K562 (cell line): ENCODE data around the gene TMOD2. TPM values are rescaled to one million over a fixed set of nuclear protein-coding genes. Genes with fewer than 3 reads are reported as not detected.

Experiments
- BRF1 ChIP-seq: IDR thresholded peaks from 3 replicates; pipeline ENCODE4 v1.6.1; 2011; ENCODE audit warnings: borderline replicate concordance, mild to moderate bottlenecking; ENCODE audit not compliant: insufficient read length; ENCODE audit errors: extremely low read depth
- CBX2 ChIP-seq: fragments of 200-600 bp; sonication (generic); IDR thresholded peaks from one replicate; pipeline ENCODE4 v1.6.1; 2012; ENCODE audit warnings: mild to moderate bottlenecking, low read length, inconsistent platforms; ENCODE audit not compliant: insufficient read depth, poor library complexity, severe bottlenecking
- CCNT2 ChIP-seq: IDR thresholded peaks from 2 replicates; pipeline ENCODE4 v1.6.1; 2011; ENCODE audit warnings: borderline replicate concordance, low read depth, mild to moderate bottlenecking, moderate library complexity, mixed read lengths, low read length; ENCODE audit not compliant: insufficient read length; ENCODE audit errors: extremely low read depth
- CTCFL ChIP-seq: IDR thresholded peaks from 2 replicates; pipeline ENCODE4 v1.6.1; 2011; ENCODE audit warnings: borderline replicate concordance, low read depth, mild to moderate bottlenecking, moderate library complexity, low read length; ENCODE audit not compliant: insufficient read depth, poor library complexity, severe bottlenecking
- GABPA ChIP-seq: fragments of 200-800 bp; sonication (Bioruptor generic); conservative IDR thresholded peaks from 2 replicates; pipeline ENCODE4 v1.6.1; 2016; ENCODE audit warnings: low read depth, missing genetic modification characterization, missing compliant biosample characterization
- HOXB6 ChIP-seq: fragments of 250-450 bp; sonication (Bioruptor Pico); IDR thresholded peaks from 2 replicates; pipeline ENCODE4 v1.5.1; 2022; ENCODE audit warnings: mild to moderate bottlenecking, borderline replicate concordance
- KLF10 ChIP-seq: fragments of 250-450 bp; sonication (Bioruptor Pico); IDR thresholded peaks from 2 replicates; pipeline ENCODE4 v1.6.1; 2021; ENCODE audit warnings: matching md5 sums
- MAFG ChIP-seq: fragments of 450-650 bp; conservative IDR thresholded peaks from 2 replicates; pipeline ENCODE4 v1.6.1; 2016; ENCODE audit warnings: missing genetic modification characterization, missing compliant biosample characterization
- MNT ChIP-seq, 2 experiments: fragments of 450-650 bp; conservative IDR thresholded peaks; 2 replicates each; pipeline ENCODE4 v1.6.1; 2017; ENCODE audit warnings: mild to moderate bottlenecking in 2 of 2, moderate library complexity in 2 of 2
- MTA3 ChIP-seq: fragments of 450-650 bp; formaldehyde crosslinking; IDR thresholded peaks from 2 replicates; pipeline ENCODE4 v1.6.1; 2017; ENCODE audit warnings: mild to moderate bottlenecking, borderline replicate concordance
- MYBL2 ChIP-seq, 2 experiments: fragments of 450-650 bp in 1 of 2; sonication (generic) in 1 of 2; formaldehyde crosslinking in 1 of 2; IDR thresholded peaks; 2 replicates each; pipeline versions ENCODE4 v1.6.1 to v1.8.1; 2017 to 2022; ENCODE audit warnings: borderline replicate concordance in 1 of 2, inconsistent platforms in 1 of 2, low read depth in 1 of 2, mild to moderate bottlenecking in 1 of 2, missing genetic modification reagents in 1 of 2, moderate library complexity in 1 of 2
- NBN ChIP-seq: fragments of 450-650 bp; IDR thresholded peaks from 2 replicates; pipeline ENCODE4 v1.6.1; 2016; ENCODE audit warnings: low read depth, mild to moderate bottlenecking
- NEUROD1 ChIP-seq: fragments of 150-350 bp; IDR thresholded peaks from 2 replicates; pipeline ENCODE4 v1.6.1; 2014; ENCODE audit warnings: borderline replicate concordance, low read length, low read depth; ENCODE audit not compliant: partially characterized antibody
- RB1 ChIP-seq: fragments of 450-650 bp; IDR thresholded peaks from 2 replicates; pipeline ENCODE4 v1.6.1; 2017; ENCODE audit warnings: low read depth, mild to moderate bottlenecking
- RBM25 ChIP-seq: fragments of 200-400 bp; formaldehyde crosslinking; IDR thresholded peaks from 2 replicates; pipeline ENCODE4 v1.6.1; 2018; ENCODE audit warnings: low read length, low read depth, moderate library complexity; ENCODE audit not compliant: severe bottlenecking
- RBM34 ChIP-seq: fragments of 200-400 bp; formaldehyde crosslinking; IDR thresholded peaks from 2 replicates; pipeline ENCODE4 v1.6.1; 2018; ENCODE audit warnings: low read length, borderline replicate concordance; ENCODE audit not compliant: insufficient read depth
- SMARCA4 ChIP-seq: fragments of 450-650 bp; IDR thresholded peaks from 2 replicates; pipeline ENCODE4 v1.6.1; 2016
- THRAP3 ChIP-seq: fragments of 450-650 bp; IDR thresholded peaks from 2 replicates; pipeline ENCODE4 v1.6.1; 2016; ENCODE audit warnings: mild to moderate bottlenecking, inconsistent platforms, borderline replicate concordance
- polyA plus RNA-seq, 8 experiments: library from polyadenylated mRNA; depleted of rRNA in 4 of 8; stranded (reverse) in 5 of 8; unstranded in 3 of 8; fragments of >200 nt; fragmentation: Nextera tagmentation in 2 of 8; fragmentation: Illumina TruSeq in 1 of 8; extraction: Ambion mirVana in 2 of 8; extraction: Trizol in 1 of 8; gene quantifications; 2 replicates each; pipeline versions ENCODE4 v1.2.1 to v1.2.3, GENCODE V29; 2011 to 2014; ENCODE audit warnings: inconsistent platforms in 1 of 8, missing spikeins in 1 of 8
- total RNA-seq, 7 experiments: library from RNA; depleted of rRNA in 6 of 7; stranded (reverse); fragments of >200 nt in 6 of 7; fragmentation: Illumina TruSeq in 2 of 7; extraction: Trizol in 2 of 7; gene quantifications; 2 replicates each; pipeline versions ENCODE4 v1.2.1 to v1.2.3, GENCODE V29; 2011 to 2021; ENCODE audit warnings: low replicate concordance in 1 of 7
- TF ChIP-seq, protein P1 (sequence below): fragments of 450-650 bp; IDR thresholded peaks from 2 replicates; pipeline ENCODE4 v1.6.1; 2018; ENCODE audit not compliant: partially characterized antibody

The TMOD2 gene
- total and polyA plus RNA-seq, 9 of the 15 experiments (the other 6 are each of a cell fraction or from before 2014, with no cell fraction given): 0.49 to 3.8 (median 3.0) TPM

DNA sequence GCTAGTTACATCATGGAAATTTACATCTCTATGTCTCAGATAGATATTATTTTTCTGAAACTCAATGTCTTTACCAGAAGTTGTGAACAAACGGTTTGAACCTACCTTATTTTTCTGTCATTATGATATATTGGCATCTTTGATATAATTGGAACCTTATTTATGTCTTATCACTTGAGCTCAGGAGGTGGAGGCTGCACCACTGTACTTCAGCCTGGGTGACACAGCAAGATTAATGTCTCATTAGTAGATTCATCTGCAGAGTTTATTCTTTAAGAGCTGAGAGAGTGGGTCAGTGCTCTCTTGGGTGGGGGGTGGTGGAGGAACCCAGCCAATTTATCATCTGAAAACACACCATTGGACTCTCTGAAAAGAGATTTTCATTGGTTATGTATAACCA, 48.7 kb upstream of the TMOD2 start (continued):
- no peak for TF ChIP-seq MTA3
- peak; percentile 80 for TF ChIP-seq MAFG (tag)
- no peak for TF ChIP-seq CTCFL
- no peak for TF ChIP-seq RB1
- TF ChIP-seq RBM34: no peak
- TF ChIP-seq, protein P1, sequence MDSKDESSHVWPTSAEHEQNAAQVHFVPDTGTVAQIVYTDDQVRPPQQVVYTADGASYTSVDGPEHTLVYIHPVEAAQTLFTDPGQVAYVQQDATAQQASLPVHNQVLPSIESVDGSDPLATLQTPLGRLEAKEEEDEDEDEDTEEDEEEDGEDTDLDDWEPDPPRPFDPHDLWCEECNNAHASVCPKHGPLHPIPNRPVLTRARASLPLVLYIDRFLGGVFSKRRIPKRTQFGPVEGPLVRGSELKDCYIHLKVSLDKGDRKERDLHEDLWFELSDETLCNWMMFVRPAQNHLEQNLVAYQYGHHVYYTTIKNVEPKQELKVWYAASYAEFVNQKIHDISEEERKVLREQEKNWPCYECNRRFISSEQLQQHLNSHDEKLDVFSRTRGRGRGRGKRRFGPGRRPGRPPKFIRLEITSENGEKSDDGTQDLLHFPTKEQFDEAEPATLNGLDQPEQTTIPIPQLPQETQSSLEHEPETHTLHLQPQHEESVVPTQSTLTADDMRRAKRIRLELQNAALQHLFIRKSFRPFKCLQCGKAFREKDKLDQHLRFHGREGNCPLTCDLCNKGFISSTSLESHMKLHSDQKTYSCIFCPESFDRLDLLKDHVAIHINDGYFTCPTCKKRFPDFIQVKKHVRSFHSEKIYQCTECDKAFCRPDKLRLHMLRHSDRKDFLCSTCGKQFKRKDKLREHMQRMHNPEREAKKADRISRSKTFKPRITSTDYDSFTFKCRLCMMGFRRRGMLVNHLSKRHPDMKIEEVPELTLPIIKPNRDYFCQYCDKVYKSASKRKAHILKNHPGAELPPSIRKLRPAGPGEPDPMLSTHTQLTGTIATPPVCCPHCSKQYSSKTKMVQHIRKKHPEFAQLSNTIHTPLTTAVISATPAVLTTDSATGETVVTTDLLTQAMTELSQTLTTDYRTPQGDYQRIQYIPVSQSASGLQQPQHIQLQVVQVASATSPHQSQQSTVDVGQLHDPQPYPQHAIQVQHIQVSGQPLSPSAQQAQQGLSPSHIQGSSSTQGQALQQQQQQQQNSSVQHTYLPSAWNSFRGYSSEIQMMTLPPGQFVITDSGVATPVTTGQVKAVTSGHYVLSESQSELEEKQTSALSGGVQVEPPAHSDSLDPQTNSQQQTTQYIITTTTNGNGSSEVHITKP: peak; percentile 10
- peak; percentile 53 for TF ChIP-seq CCNT2
- TF ChIP-seq RBM25: no peak
- no peak for TF ChIP-seq MYBL2 (IDR thresholded peaks at IDR 0.05; ENCODE audit: low read depth)
- no peak for TF ChIP-seq MYBL2 (CRISPR knock-in tag; IDR thresholded peaks at IDR 0.05; ENCODE audit: borderline replicate concordance)
- no peak for TF ChIP-seq BRF1
- TF ChIP-seq THRAP3: no peak
- no peak for TF ChIP-seq NBN
- no peak for TF ChIP-seq CBX2
- no peak for TF ChIP-seq GABPA (tag)
- no peak for TF ChIP-seq HOXB6 (CRISPR knock-in tag)
- no peak for TF ChIP-seq NEUROD1
- TF ChIP-seq SMARCA4: peak; percentile 88
- TF ChIP-seq KLF10 (CRISPR knock-in tag): no peak
- no peak for TF ChIP-seq MNT (conservative IDR thresholded peaks at IDR 0.05)
